ENCODE data around the gene MAP6.

MAP6 gene

GRCh38 chr11:75566763-75567279 is 102.0 kb downstream of the MAP6 start:
- DNase-seq (ENCODE audit: low read depth): no peak

- no peak for DNase-seq (ENCODE audit: low read depth)
These were observed 102.7 kb downstream of the MAP6 start for GRCh38 chr11:75565916-75566762.

GRCh38 chr11:75565221-75565814 is 103.5 kb downstream of the MAP6 start:
- no peak for DNase-seq (ENCODE audit: low read depth)

GRCh38 chr11:75563978-75564552 is 104.8 kb downstream of the MAP6 start:
- no peak for DNase-seq (ENCODE audit: low read depth)

- no peak for DNase-seq (ENCODE audit: low read depth)
These were observed 105.3 kb downstream of the MAP6 start for GRCh38 chr11:75563501-75563977.

GRCh38 chr11:75562836-75563484 is 105.9 kb downstream of the MAP6 start:
- DNase-seq (ENCODE audit: low read depth): no peak

- peak; percentile 41 for DNase-seq (ENCODE audit: low read depth)
These were observed 106.6 kb downstream of the MAP6 start, which contains the start of gene SERPINH1 for GRCh38 chr11:75562048-75562835. Gene SERPINH1, plus strand, starts transcription at chr11:75562253. Its CDS starts 4,097 bp downstream, at chr11:75566350.

GRCh38 chr11:75561426-75562047 is 107.3 kb downstream of the MAP6 start:
- no peak for DNase-seq (ENCODE audit: low read depth)

GRCh38 chr11:75560644-75561043 is 108.2 kb downstream of the MAP6 start:
- DNase-seq (ENCODE audit: low read depth): no peak

- no peak for DNase-seq (ENCODE audit: low read depth)
These were observed 109.6 kb downstream of the MAP6 start for GRCh38 chr11:75558939-75559843.

- no peak for DNase-seq (ENCODE audit: low read depth)
These were observed 111.0 kb downstream of the MAP6 start for GRCh38 chr11:75557666-75558494.

GRCh38 chr11:75556275-75556674 is 112.6 kb downstream of the MAP6 start:
- no peak for DNase-seq (ENCODE audit: low read depth)

- no peak for DNase-seq (ENCODE audit: low read depth)
These were observed 113.6 kb downstream of the MAP6 start for GRCh38 chr11:75555079-75555811.

GRCh38 chr11:75554258-75555022 is 114.4 kb downstream of the MAP6 start:
- DNase-seq (ENCODE audit: low read depth): no peak

- DNase-seq (ENCODE audit: low read depth): no peak
These were observed 115.0 kb downstream of the MAP6 start for GRCh38 chr11:75553889-75554257.

- DNase-seq (ENCODE audit: low read depth): no peak
These were observed 115.7 kb downstream of the MAP6 start for GRCh38 chr11:75553182-75553581.

- no peak for DNase-seq (ENCODE audit: low read depth)
These were observed 119.4 kb downstream of the MAP6 start for GRCh38 chr11:75549370-75549958.
